ENCODE measurements around the gene CALHM4.
A peak's percentile ranks its signal among the peaks of the same experiment; 100 is the strongest.

Gene CALHM4

GRCh38 chr6:116553451-116553850 is at the start of gene CALHM4:
TSS of gene CALHM4 (plus strand) at chr6:116553751. CDS start at chr6:116553794, 43 bp downstream.
- DNase-seq (ENCODE audit: extremely low spot score, insufficient read length, low read depth) (no peak), FAIRE-seq (no peak)

GRCh38 chr6:116507324-116507723 is 46.2 kb upstream of the CALHM4 start:
- FAIRE-seq: no peak
- DNase-seq (ENCODE audit: extremely low spot score, insufficient read length, low read depth): no peak

- DNase-seq (ENCODE audit: extremely low spot score, insufficient read length, low read depth): no peak
- FAIRE-seq: no peak
Measured at GRCh38 chr6:116508527-116508926, 45.0 kb upstream of the CALHM4 start.

GRCh38 chr6:116511424-116512110 is 42.0 kb upstream of the CALHM4 start, which contains the start of gene CALHM5:
TSS of gene CALHM5 (plus strand) at chr6:116511639. CDS start at chr6:116511697, 58 bp downstream.
- no peak for DNase-seq (ENCODE audit: extremely low spot score, insufficient read length, low read depth)
- FAIRE-seq: no peak

GRCh38 chr6:116512111-116512559 is 41.4 kb upstream of the CALHM4 start:
- DNase-seq (ENCODE audit: extremely low spot score, insufficient read length, low read depth): no peak

GRCh38 chr6:116512734-116513133 is 40.8 kb upstream of the CALHM4 start:
- no peak for FAIRE-seq
- no peak for DNase-seq (ENCODE audit: extremely low spot score, insufficient read length, low read depth)

More at GRCh38 chr6:116512111-116512559, 41.4 kb upstream of the CALHM4 start:
- peak; percentile 35 for FAIRE-seq

GRCh38 chr6:116513224-116513875 is 40.2 kb upstream of the CALHM4 start:
- no peak for DNase-seq (ENCODE audit: extremely low spot score, insufficient read length, low read depth)
- FAIRE-seq: no peak

GRCh38 chr6:116514111-116514510 is 39.4 kb upstream of the CALHM4 start:
- no peak for FAIRE-seq
- no peak for DNase-seq (ENCODE audit: extremely low spot score, insufficient read length, low read depth)

- DNase-seq (ENCODE audit: extremely low spot score, insufficient read length, low read depth): no peak
- FAIRE-seq: no peak
Measured at GRCh38 chr6:116515141-116515540, 38.4 kb upstream of the CALHM4 start.

GRCh38 chr6:116518621-116519368 is 34.8 kb upstream of the CALHM4 start:
- FAIRE-seq (no peak), DNase-seq (ENCODE audit: extremely low spot score, insufficient read length, low read depth) (no peak)

GRCh38 chr6:116522896-116523295 is 30.7 kb upstream of the CALHM4 start:
- FAIRE-seq: no peak
- DNase-seq (ENCODE audit: extremely low spot score, insufficient read length, low read depth): no peak

- FAIRE-seq: no peak
Measured at GRCh38 chr6:116524236-116524635, 29.3 kb upstream of the CALHM4 start.

GRCh38 chr6:116528133-116528532 is 25.4 kb upstream of the CALHM4 start:
- DNase-seq (ENCODE audit: extremely low spot score, insufficient read length, low read depth) (no peak), FAIRE-seq (no peak)

More at GRCh38 chr6:116524236-116524635, 29.3 kb upstream of the CALHM4 start:
- no peak for DNase-seq (ENCODE audit: extremely low spot score, insufficient read length, low read depth)

GRCh38 chr6:116528780-116529179 is 24.8 kb upstream of the CALHM4 start:
- FAIRE-seq: no peak

GRCh38 chr6:116529466-116530290 is 23.9 kb upstream of the CALHM4 start:
- DNase-seq (ENCODE audit: extremely low spot score, insufficient read length, low read depth) (no peak), FAIRE-seq (no peak)

More at GRCh38 chr6:116528780-116529179, 24.8 kb upstream of the CALHM4 start:
- no peak for DNase-seq (ENCODE audit: extremely low spot score, insufficient read length, low read depth)

GRCh38 chr6:116530436-116530835 is 23.1 kb upstream of the CALHM4 start:
- DNase-seq (ENCODE audit: extremely low spot score, insufficient read length, low read depth) (no peak), FAIRE-seq (no peak)

GRCh38 chr6:116531675-116532570 is 21.6 kb upstream of the CALHM4 start:
- DNase-seq (ENCODE audit: extremely low spot score, insufficient read length, low read depth): peak; percentile 26
- FAIRE-seq: peak; percentile 87

GRCh38 chr6:116533233-116533957 is 20.2 kb upstream of the CALHM4 start:
- FAIRE-seq (no peak), DNase-seq (ENCODE audit: extremely low spot score, insufficient read length, low read depth) (no peak)
